Thymus (tissue), 11 donors: ENCODE results near the gene ELMO1. TPM values are rescaled to one million over a fixed set of nuclear protein-coding genes. Genes with fewer than 3 reads are reported as not detected.

Experiments used
- DNase-seq, 9 donors: peaks; one replicate each; pipeline ENCODE4 v3.0.0-alpha.2; 2013; ENCODE audit warnings: low spot score in 9 of 9, low read depth in 6 of 9, missing footprints in 1 of 9
- H3K27ac ChIP-seq, 2 donors: one replicate each; pipeline ENCODE4 v1.5.1; 2013; ENCODE audit warnings: control low read depth in 1 of 2, low read depth in 1 of 2, low read length in 1 of 2, mild to moderate bottlenecking in 1 of 2, moderate library complexity in 1 of 2
- H3K27me3 ChIP-seq, 2 donors: one replicate each; pipeline ENCODE4 v1.5.1; 2013; ENCODE audit warnings: low read length in 1 of 2; ENCODE audit not compliant: control insufficient read depth in 2 of 2, insufficient read depth in 1 of 2
- H3K36me3 ChIP-seq, 2 donors: one replicate each; pipeline ENCODE4 v1.5.1; 2013; ENCODE audit warnings: low read length in 1 of 2, mild to moderate bottlenecking in 1 of 2, moderate library complexity in 1 of 2; ENCODE audit not compliant: control insufficient read depth in 2 of 2, insufficient read depth in 2 of 2
- H3K4me1 ChIP-seq, 2 donors: one replicate each; pipeline ENCODE4 v1.5.1; 2013; ENCODE audit warnings: low read length in 2 of 2; ENCODE audit not compliant: control insufficient read depth in 2 of 2, insufficient read depth in 2 of 2
- H3K4me3 ChIP-seq, 2 donors: one replicate each; pipeline ENCODE4 v1.5.1; 2013; ENCODE audit warnings: low read length in 2 of 2, control low read depth in 1 of 2, mild to moderate bottlenecking in 1 of 2
- H3K9me3 ChIP-seq, 2 donors: one replicate each; pipeline ENCODE4 v1.5.1; 2013; ENCODE audit warnings: low read length in 1 of 2, mild to moderate bottlenecking in 1 of 2; ENCODE audit not compliant: control insufficient read depth in 2 of 2, insufficient read depth in 1 of 2
- WGBS: extraction: QIAGEN DNeasy Blood & Tissue Kit; methylation state at CpG from one replicate; pipeline ENCODE4 v1.1.7; 2013; 5-methylcytosine and 5-hydroxymethylcytosine counted together
- polyA plus RNA-seq: library from polyadenylated mRNA; stranded (reverse); fragments of 200-250 nt; gene quantifications from one replicate; pipeline ENCODE4 v1.2.3, GENCODE V29; 2013
- total RNA-seq: library from RNA; stranded (reverse); fragments of 120-200 nt; gene quantifications from one replicate; pipeline ENCODE4 v1.2.4, GENCODE V29; 2013
- donor health status: healthy.

ELMO1 gene
- total and polyA plus RNA-seq, 2 donors: 18.7 to 22.5 TPM

GRCh38 chr7:37068902-37069301 lies 379.8 kb downstream of the ELMO1 start:
- no peaks in the 10 kb centered on the region for H3K36me3 ChIP-seq
- no peak for DNase-seq
- H3K27me3 ChIP-seq: no peaks in the 10 kb centered on the region
- H3K4me3 ChIP-seq: no peak overlapping the region
- no peaks in the 10 kb centered on the region for H3K9me3 ChIP-seq
- no peak overlapping the region for H3K27ac ChIP-seq
- WGBS: 97% methylated on average over 1 of the region's 1 CpG
- H3K4me1 ChIP-seq: no peaks in the 10 kb centered on the region

- H3K36me3 ChIP-seq: no peaks in the 10 kb centered on the region
- 91% methylated on average over 4 of the region's 4 CpGs for WGBS
- no peaks in the 10 kb centered on the region for H3K27me3 ChIP-seq
- H3K4me3 ChIP-seq: no peak overlapping the region
- no peaks in the 10 kb centered on the region for H3K9me3 ChIP-seq
- no peak overlapping the region for H3K27ac ChIP-seq
- no peak for DNase-seq
- no peaks in the 10 kb centered on the region for H3K4me1 ChIP-seq
Observed at GRCh38 chr7:37068038-37068437, 380.6 kb downstream of the ELMO1 start.

GRCh38 chr7:37065779-37066271 lies 382.8 kb downstream of the ELMO1 start:
- no peak for DNase-seq
- Histone ChIP-seq H3K4me3 (no peak overlapping the region), H3K27ac (no peak overlapping the region), H3K9me3 (no peaks in the 10 kb centered on the region), H3K27me3 (no peaks in the 10 kb centered on the region), H3K36me3 (no peaks in the 10 kb centered on the region), H3K4me1 (no peaks in the 10 kb centered on the region)
- 94% methylated on average over 5 of the region's 5 CpGs for WGBS

- WGBS: 77% methylated on average over 3 of the region's 3 CpGs
- H3K27me3 ChIP-seq: no peaks in the 10 kb centered on the region
- H3K9me3 ChIP-seq: no peaks in the 10 kb centered on the region
- H3K36me3 ChIP-seq: no peaks in the 10 kb centered on the region
- no peak for DNase-seq
- H3K4me3 ChIP-seq: no peak overlapping the region
- no peaks in the 10 kb centered on the region for H3K4me1 ChIP-seq
- H3K27ac ChIP-seq: no peak overlapping the region
Observed at GRCh38 chr7:37062560-37062859, 386.2 kb downstream of the ELMO1 start.

- Histone ChIP-seq H3K4me3 (no peak overlapping the region), H3K4me1 (no peaks in the 10 kb centered on the region), H3K36me3 (no peaks in the 10 kb centered on the region), H3K27me3 (no peaks in the 10 kb centered on the region), H3K9me3 (no peaks in the 10 kb centered on the region), H3K27ac (no peak overlapping the region)
- no peak for DNase-seq
- WGBS: 79% methylated on average over 5 of the region's 5 CpGs
Observed at GRCh38 chr7:37061849-37062559, 386.7 kb downstream of the ELMO1 start.

- 93% methylated on average over 4 of the region's 4 CpGs for WGBS
Observed at GRCh38 chr7:37056234-37056912, 392.3 kb downstream of the ELMO1 start.

GRCh38 chr7:37054624-37055241 lies 393.9 kb downstream of the ELMO1 start:
- H3K9me3 ChIP-seq: no peaks in the 10 kb centered on the region
- DNase-seq: no peak
- H3K36me3 ChIP-seq: no peaks in the 10 kb centered on the region
- no peaks in the 10 kb centered on the region for H3K4me1 ChIP-seq
- H3K27me3 ChIP-seq: no peaks in the 10 kb centered on the region
- WGBS: 98% methylated on average over 2 of the region's 2 CpGs
- H3K27ac ChIP-seq: no peak overlapping the region
- no peak overlapping the region for H3K4me3 ChIP-seq

More at GRCh38 chr7:37056234-37056912, 392.3 kb downstream of the ELMO1 start:
- no peaks in the 10 kb centered on the region for H3K9me3 ChIP-seq
- H3K36me3 ChIP-seq: no peaks in the 10 kb centered on the region
- H3K4me1 ChIP-seq: no peaks in the 10 kb centered on the region
- H3K27me3 ChIP-seq: no peaks in the 10 kb centered on the region
- H3K4me3 ChIP-seq: no peak overlapping the region
- H3K27ac ChIP-seq: no peak overlapping the region
- no peak for DNase-seq

- DNase-seq: peak in 8 of 9 donors; percentile 14 to 67 (median 26)
- no peak overlapping the region for H3K4me3 ChIP-seq
- 81% methylated on average over 3 of the region's 3 CpGs for WGBS
- H3K36me3 ChIP-seq: no peaks in the 10 kb centered on the region
- H3K9me3 ChIP-seq: no peaks in the 10 kb centered on the region
- H3K4me1 ChIP-seq: no peaks in the 10 kb centered on the region
- no peaks in the 10 kb centered on the region for H3K27me3 ChIP-seq
- no peak overlapping the region for H3K27ac ChIP-seq
Observed at GRCh38 chr7:37052705-37053104, 396.0 kb downstream of the ELMO1 start.

- no peak for DNase-seq
- 97% methylated on average over 1 of the region's 1 CpG for WGBS
- no peaks in the 10 kb centered on the region for H3K36me3 ChIP-seq
- no peak overlapping the region for H3K4me3 ChIP-seq
- no peaks in the 10 kb centered on the region for H3K27me3 ChIP-seq
- no peak overlapping the region for H3K27ac ChIP-seq
- no peaks in the 10 kb centered on the region for H3K4me1 ChIP-seq
- H3K9me3 ChIP-seq: no peaks in the 10 kb centered on the region
Observed at GRCh38 chr7:37050801-37051200, 397.9 kb downstream of the ELMO1 start.
